Measurements from ENCODE around the gene NAT10. TPM values are rescaled to one million over a fixed set of nuclear protein-coding genes. Genes with fewer than 3 reads are reported as not detected.

NAT10 gene
- polyA plus RNA-seq, 4 donors: 8.9 to 36.3 (median 20.6) TPM

Other genes with a start within 250 kb of the NAT10 start
- 10 to 100 TPM in 1 of 4 donors, 1 to 10 TPM in 3; 2.5 to 27.5 (median 8.8) TPM for gene LMO2, start 213.6 kb upstream of the NAT10 start, polyA plus RNA-seq
- gene CAPRIN1, start 53.9 kb upstream of the NAT10 start, polyA plus RNA-seq: 100 to 1,000 TPM in 2 of 4 donors, 10 to 100 TPM in 2; 54.0 to 158 (median 84.5) TPM

Measured in small intestine (tissue), 4 donors.